MM.1S (cell line): Measurements from ENCODE around the gene BACE2.

Experiments
- CTCF ChIP-seq: fragments of 300-600 bp; sonication (generic); IDR thresholded peaks from 2 replicates; pipeline ENCODE4 v1.5.1; 2016; ENCODE audit warnings: antibody characterized with exemption, low read length, mixed read lengths
- EZH2 ChIP-seq: fragments of 300-600 bp; sonication (generic); optimal IDR thresholded peaks from 2 replicates; pipeline ENCODE3; 2017; ENCODE audit warnings: low read depth, mild to moderate bottlenecking, antibody characterized with exemption, low read length, mixed read lengths

DNA sequence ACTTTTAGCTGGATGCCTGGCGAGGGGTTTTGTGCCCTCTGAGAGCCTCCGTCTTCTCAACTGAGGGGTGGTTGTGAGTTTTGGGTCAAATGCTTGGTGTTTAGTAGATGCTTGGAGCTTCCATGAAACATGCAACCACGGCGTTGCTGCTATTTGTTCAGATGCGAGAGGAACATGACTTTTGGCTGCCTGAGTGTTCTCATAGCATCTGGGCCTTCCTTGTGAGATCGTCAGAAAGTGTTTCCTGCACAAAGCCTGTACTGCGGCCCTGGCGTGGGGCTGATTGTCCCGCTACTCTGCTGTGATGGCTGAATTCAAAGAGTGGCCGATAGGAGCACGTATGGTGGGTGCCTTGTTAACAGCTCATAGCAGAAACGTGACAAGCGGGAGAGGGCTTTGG lies 78.8 kb downstream of the BACE2 start:
- TF ChIP-seq CTCF, result no peak
- TF ChIP-seq EZH2, result no peak
